Activated B cell treated with CpG ODN at 0.5 μM for 24 hours (primary cell): ENCODE measurements around the gene GBA3. TPM values are rescaled to one million over a fixed set of nuclear protein-coding genes. Genes with fewer than 3 reads are reported as not detected.

ENCODE experiments used
- ATAC-seq: fragments of 200-7000 bp; cut with Tn5 transposase; one replicate; pipeline ENCODE4 v1.10.0; 2021; ENCODE audit warnings: low read depth, mild to moderate bottlenecking, moderate library complexity
- CTCF ChIA-PET: fragments of 350-600 bp; sonication (Branson Sonifier 250); formaldehyde crosslinking; loops from one replicate; lab custom pipeline; 2021; ENCODE audit warnings: antibody characterized with exemption; lab: Charles Lee
- POLR2A ChIA-PET: fragments of 350-600 bp; sonication (Branson Sonifier 250); formaldehyde crosslinking; loops from one replicate; lab custom pipeline; 2021; ENCODE audit warnings: antibody characterized with exemption; lab: Charles Lee
- DNase-seq: peaks from one replicate; pipeline ENCODE4 v3.0.0; 2022
- H3K27ac Mint-ChIP-seq: one replicate; pipeline ENCODE4 v1.8.0; 2020; ENCODE audit warnings: mixed read lengths
- H3K27me3 Mint-ChIP-seq: one replicate; pipeline ENCODE4 v1.8.0; 2021; ENCODE audit warnings: mixed read lengths
- H3K36me3 Mint-ChIP-seq: one replicate; pipeline ENCODE4 v1.8.0; 2021; ENCODE audit warnings: low read depth, mixed read lengths
- H3K4me1 Mint-ChIP-seq: one replicate; pipeline ENCODE4 v1.8.0; 2021; ENCODE audit warnings: mixed read lengths
- H3K4me3 Mint-ChIP-seq: one replicate; pipeline ENCODE4 v1.8.0; 2020; ENCODE audit warnings: mild to moderate bottlenecking, mixed read lengths
- H3K9me3 Mint-ChIP-seq: one replicate; pipeline ENCODE4 v1.8.0; 2020; ENCODE audit warnings: mixed read lengths
- intact Hi-C: fragments of 100-400 bp; cut with micrococcal nuclease; formaldehyde crosslinking; loops from one replicate; pipeline ENCODE4 v1.15.1; 2024
- total RNA-seq: library from RNA; stranded (reverse); gene quantifications from 2 replicates; pipeline ENCODE4 v1.2.3, GENCODE V29; 2022
- TF ChIP-seq, protein P1 (sequence below): fragments of 200-600 bp; IDR thresholded peaks from one replicate; pipeline ENCODE4 v1.8.0; 2022; ENCODE audit warnings: antibody characterized with exemption, mild to moderate bottlenecking

GBA3 gene
- total RNA-seq, 1 donor from 2014 or later, result not detected

DNA sequence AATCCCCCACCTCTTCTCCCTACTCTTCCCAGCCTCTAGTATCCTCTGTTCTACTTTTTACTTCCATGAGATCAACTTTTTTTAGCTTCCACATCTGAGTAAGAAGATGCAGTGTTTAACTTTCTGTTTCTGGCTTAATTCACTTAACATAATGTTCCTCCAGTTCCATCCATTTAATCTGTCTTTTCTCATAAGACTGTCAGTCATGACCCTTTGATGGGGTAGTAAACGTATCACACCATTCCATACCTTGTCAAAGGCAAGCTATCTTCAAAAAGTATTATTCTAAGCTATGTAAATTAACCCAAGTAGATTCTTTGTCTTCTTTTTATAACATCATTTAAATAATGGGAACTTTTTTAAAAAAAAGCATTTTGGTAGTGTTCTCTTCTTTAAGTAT, 15.0 kb upstream of the GBA3 start:
- Mint-ChIP-seq H3K27me3 (no peaks in the 10 kb centered on the region), H3K27ac (no peak overlapping the region), H3K4me1 (peaks cover 12% of the 10 kb centered on the region), H3K4me3 (no peak overlapping the region), H3K36me3 (no peaks in the 10 kb centered on the region), H3K9me3 (no peaks in the 10 kb centered on the region)
- ChIA-PET CTCF (no interaction called here), POLR2A (no interaction called here)
- intact Hi-C loops, result no loop called here
- TF ChIP-seq, protein P1, sequence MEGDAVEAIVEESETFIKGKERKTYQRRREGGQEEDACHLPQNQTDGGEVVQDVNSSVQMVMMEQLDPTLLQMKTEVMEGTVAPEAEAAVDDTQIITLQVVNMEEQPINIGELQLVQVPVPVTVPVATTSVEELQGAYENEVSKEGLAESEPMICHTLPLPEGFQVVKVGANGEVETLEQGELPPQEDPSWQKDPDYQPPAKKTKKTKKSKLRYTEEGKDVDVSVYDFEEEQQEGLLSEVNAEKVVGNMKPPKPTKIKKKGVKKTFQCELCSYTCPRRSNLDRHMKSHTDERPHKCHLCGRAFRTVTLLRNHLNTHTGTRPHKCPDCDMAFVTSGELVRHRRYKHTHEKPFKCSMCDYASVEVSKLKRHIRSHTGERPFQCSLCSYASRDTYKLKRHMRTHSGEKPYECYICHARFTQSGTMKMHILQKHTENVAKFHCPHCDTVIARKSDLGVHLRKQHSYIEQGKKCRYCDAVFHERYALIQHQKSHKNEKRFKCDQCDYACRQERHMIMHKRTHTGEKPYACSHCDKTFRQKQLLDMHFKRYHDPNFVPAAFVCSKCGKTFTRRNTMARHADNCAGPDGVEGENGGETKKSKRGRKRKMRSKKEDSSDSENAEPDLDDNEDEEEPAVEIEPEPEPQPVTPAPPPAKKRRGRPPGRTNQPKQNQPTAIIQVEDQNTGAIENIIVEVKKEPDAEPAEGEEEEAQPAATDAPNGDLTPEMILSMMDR, result no peak
- DNase-seq (no peak), ATAC-seq (no peak)

DNA sequence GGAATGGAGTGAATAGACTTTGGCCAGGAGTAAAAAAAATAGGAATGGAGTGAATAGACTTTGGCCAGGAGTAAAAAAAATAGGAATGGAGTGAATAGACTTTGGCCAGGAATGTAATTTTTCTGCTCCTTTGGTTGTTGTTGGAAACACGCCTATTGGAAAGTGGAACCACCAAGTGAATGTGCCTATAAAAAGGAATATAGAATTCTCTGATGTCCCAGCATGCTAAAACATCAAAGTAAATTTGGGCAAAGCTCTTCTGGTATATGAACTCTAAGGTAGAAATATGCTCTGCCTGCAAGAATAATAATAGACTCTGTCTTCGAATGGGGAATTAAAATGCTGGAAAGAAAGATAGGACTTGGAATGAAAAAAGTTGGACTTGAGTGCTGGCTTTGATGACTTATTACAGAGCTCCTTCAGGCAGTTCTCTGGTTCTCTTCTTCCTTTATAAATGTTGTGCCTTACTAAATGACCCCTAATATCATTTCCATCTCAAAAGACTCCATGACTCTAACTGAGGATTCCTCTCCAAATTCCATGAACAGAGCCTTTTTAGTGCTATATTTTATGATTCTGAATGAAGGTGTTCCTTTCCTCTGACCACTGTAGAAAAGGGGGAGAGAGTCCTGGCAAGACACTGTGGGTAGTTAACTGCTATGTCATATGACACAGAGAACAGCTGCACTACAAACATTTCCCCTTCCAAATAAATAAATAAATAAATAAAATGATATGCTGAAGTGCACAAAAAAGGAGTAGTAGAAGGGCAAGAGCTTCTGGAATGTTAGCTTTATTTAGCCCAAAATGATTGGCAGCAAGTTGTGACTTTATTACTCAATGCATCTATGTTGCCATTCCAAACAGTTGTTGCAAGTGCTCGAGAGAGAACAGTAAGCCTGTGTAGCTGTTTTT, 13.5 kb upstream of the GBA3 start:
- ChIA-PET CTCF (no interaction called here), POLR2A (no interaction called here)
- DNase-seq (no peak), ATAC-seq (no peak)
- H3K27me3 Mint-ChIP-seq, result no peaks in the 10 kb centered on the region
- intact Hi-C loops, result no loop called here
- TF ChIP-seq, protein P1, result no peak
- no peaks in the 10 kb centered on the region for H3K9me3 Mint-ChIP-seq
- H3K27ac Mint-ChIP-seq, result no peak overlapping the region
- H3K4me3 Mint-ChIP-seq, result no peak overlapping the region
- peaks cover 10% of the 10 kb centered on the region for H3K4me1 Mint-ChIP-seq
- H3K36me3 Mint-ChIP-seq, result no peaks in the 10 kb centered on the region

DNA sequence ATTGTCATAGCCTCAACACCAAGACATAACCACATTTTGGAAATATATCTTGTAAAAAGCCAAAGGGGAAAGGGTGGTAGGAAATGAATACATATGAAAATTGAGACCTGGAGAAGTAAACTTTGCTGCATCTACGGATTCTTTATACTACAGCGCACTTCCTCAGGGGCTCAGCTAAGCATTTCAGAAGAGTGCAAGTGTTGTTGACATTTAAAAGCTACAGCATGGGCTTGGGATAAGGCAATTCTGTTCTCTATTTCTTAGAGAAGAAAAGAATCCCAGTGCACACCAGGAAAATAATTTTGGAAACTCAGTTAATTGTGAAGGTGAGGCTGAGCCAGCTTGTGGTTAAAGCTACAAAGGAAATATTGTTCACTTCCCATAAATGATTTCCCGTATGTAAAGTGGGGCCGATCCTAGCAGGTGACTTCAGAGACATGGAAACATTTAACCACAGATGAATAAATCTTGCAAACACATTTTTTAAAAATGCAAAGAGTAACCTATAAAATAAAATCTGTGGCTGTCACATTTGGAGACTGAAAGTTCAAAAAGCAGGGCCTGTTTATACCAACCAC, 12.6 kb upstream of the GBA3 start:
- TF ChIP-seq, protein P1, result no peak
- DNase-seq (no peak), ATAC-seq (no peak)
- Mint-ChIP-seq H3K36me3 (no peaks in the 10 kb centered on the region), H3K27me3 (no peaks in the 10 kb centered on the region), H3K4me1 (peaks cover 10% of the 10 kb centered on the region), H3K4me3 (no peak overlapping the region), H3K9me3 (no peaks in the 10 kb centered on the region), H3K27ac (no peak overlapping the region)
- ChIA-PET CTCF (no interaction called here), POLR2A (no interaction called here)
- intact Hi-C loops, result no loop called here

DNA sequence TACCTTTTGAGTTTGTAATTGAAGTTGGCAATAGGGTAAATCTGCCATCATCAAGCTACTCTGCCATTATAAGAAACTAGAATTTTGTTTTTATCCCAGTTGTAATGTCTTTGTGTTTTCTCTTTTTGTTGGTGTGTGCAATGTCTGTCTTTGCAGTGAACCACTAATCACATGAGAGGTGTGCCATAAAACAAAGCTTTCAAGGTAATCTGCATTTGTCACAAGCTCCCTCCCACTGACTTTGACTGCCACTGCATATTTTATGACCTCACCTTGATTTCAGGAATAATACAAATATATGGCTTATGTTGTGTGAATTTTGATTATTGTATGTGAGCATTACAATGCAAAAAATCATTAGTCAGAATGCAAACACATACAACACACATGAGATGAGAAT, 9.0 kb upstream of the GBA3 start:
- no peaks in the 10 kb centered on the region for H3K27me3 Mint-ChIP-seq
- no peaks in the 10 kb centered on the region for H3K36me3 Mint-ChIP-seq
- TF ChIP-seq, protein P1, result no peak
- DNase-seq (no peak), ATAC-seq (no peak)
- intact Hi-C loops, result no loop called here
- H3K4me3 Mint-ChIP-seq, result no peak overlapping the region
- POLR2A ChIA-PET, result no interaction called here
- no peaks in the 10 kb centered on the region for H3K9me3 Mint-ChIP-seq
- no peaks in the 10 kb centered on the region for H3K4me1 Mint-ChIP-seq
- CTCF ChIA-PET, result no interaction called here
- H3K27ac Mint-ChIP-seq, result no peak overlapping the region

DNA sequence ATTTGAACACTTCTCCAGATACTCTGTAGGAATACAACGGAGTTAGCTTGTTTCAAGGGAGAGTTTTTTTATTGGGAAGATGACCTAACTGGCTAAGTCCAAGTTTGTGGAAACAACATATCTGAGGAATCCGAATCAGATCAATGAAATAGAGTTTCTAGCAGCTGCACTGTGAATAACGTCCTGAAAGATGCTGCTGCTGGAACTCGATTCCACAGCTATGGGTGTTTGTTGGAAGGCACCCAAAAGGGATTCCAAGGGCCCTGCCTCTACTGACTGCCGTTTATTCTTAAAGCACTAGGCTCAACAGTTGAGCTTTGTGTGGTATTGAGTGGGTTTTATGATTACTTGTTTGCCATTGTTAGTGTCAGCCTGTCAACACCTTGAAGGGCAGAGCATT, 6.6 kb upstream of the GBA3 start:
- H3K27me3 Mint-ChIP-seq, result no peaks in the 10 kb centered on the region
- DNase-seq (no peak), ATAC-seq (no peak)

More for the DNA sequence above, 6.6 kb upstream of the GBA3 start:
- TF ChIP-seq, protein P1, result no peak
- Mint-ChIP-seq H3K36me3 (no peaks in the 10 kb centered on the region), H3K4me1 (no peaks in the 10 kb centered on the region), H3K27ac (no peak overlapping the region), H3K4me3 (no peak overlapping the region), H3K9me3 (no peaks in the 10 kb centered on the region)
- intact Hi-C loops, result no loop called here
- CTCF ChIA-PET, result no interaction called here
- POLR2A ChIA-PET, result no interaction called here
